ENCODE measurements around the gene BCR.

Gene BCR

DNA sequence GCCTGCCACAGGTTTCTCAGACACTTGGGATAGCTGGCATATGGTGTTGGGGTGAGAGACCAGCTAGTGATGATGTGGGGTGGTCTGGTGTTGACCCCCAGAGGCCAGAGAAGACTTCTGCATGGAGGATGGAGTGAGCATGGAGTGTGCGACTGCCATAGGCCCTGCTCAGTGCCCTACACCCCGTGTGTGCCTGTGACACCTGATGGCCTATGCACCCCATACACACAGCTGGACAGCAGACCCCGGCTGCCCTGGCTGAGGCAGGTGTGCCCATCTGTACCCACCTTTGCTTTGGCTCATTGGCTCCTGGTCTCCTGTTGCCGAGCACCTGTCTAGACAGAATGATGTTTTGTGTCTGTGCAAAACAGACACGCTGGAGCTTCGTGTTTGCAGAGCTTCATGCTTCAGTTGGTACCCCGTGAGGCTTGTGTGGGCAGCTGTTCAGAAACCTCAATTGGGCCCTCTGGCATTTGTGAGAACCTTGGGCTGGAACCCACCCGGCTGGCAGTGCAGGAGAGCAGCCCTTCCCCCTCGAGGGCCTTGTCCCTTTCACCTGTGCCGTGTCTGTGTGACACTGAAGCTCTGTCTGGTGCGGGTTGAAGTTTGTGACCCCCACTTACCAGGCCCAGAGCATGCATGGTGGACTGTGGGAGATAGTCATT, 27.6 kb downstream of the BCR start:
- DNase-seq (ENCODE audit: low spot score): no peak
- no peak for TF ChIP-seq CTCF (IDR thresholded peaks at IDR 0.05; ENCODE audit: extremely low read depth, missing control alignments)

DNA sequence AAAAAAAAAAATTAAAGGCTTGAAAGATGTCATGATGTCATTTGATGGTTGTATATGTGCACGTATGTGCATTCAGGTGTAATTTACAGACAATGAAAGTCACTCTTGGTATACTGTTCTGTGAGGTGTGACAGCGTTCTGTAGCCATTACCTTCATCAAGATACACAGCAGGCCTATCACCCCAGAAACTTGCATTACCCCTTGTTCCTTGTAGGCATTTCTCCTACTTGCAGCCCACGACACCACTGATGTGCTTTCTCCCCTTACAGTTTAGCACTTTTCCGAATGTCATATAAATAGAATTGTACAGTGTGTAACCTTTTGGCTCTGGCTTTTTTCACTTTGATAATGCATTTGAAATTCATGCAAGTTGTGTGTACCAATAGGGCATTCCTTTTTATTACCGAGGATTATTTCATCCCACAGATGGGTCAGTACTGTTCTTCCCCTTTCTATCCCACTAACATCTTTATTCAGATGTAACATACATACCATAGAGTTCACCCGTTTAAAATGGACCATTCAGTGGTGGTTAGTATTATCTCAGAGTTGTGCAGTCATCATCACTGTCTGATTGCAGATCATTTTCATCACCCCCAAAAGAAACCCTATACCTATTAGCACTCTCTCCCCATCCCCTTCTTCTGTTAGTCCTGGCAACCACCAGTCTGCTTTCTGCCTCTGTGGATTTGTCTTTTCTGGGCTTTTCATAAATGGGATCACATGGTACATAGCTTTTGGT, 30.3 kb downstream of the BCR start:
- TF ChIP-seq CTCF (IDR thresholded peaks at IDR 0.05; ENCODE audit: extremely low read depth, missing control alignments): no peak
- no peak for DNase-seq (ENCODE audit: low spot score)

DNA sequence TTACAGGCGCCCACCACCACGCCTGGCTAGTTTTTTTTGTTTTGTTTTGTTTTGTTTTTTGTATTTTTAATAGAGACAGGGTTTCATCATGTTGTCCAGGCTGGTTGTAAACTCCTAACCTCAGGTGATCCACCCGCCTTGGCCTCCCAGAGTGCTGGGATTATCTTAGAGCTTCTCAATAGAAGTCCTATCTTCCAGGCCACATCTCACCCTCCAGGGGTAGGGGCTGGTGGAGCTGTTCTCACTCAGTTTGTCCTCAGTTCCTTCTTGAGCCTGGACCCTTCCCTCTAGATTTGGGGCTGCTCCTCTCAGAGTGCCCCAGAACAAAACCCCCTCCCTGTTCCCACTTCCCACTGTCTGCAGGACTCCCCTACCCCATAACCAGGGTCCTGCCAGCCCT, 31.3 kb downstream of the BCR start:
- no peak for DNase-seq (ENCODE audit: low spot score)
- TF ChIP-seq CTCF (IDR thresholded peaks at IDR 0.05; ENCODE audit: extremely low read depth, missing control alignments): no peak

GRCh38 chr22:23212061-23213021, 32.0 kb downstream of the BCR start:
- TF ChIP-seq CTCF (IDR thresholded peaks at IDR 0.05; ENCODE audit: extremely low read depth, missing control alignments): no peak
- no peak for DNase-seq (ENCODE audit: low spot score)

DNA sequence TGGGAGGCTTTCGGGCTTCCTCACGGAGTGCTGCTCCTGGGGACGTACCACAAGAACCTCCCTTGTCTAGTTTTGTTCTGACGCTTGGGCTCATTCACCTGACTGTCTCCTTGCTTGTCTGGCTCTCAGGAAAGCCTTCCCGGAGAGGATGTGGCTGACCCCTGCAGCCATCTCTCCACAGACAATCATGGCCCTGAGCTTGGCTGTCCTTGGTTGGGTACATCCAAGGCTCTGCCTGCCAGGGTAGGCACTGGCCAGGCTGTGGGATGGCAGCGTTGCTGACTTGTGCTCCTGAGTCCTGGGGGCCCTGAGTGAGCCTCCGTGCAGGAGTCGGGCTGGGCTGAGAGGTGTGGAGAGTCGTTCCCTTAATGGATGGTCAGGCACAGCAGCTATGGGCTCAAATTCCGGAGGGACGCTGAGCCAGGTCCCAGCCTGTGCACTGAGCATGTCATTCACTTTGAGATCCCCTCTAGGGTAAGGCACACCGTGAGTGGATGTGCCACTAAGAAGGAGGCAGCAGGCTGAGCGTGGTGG, 32.8 kb downstream of the BCR start:
- no peak for TF ChIP-seq CTCF (IDR thresholded peaks at IDR 0.05; ENCODE audit: extremely low read depth, missing control alignments)
- DNase-seq (ENCODE audit: low spot score): no peak

DNA sequence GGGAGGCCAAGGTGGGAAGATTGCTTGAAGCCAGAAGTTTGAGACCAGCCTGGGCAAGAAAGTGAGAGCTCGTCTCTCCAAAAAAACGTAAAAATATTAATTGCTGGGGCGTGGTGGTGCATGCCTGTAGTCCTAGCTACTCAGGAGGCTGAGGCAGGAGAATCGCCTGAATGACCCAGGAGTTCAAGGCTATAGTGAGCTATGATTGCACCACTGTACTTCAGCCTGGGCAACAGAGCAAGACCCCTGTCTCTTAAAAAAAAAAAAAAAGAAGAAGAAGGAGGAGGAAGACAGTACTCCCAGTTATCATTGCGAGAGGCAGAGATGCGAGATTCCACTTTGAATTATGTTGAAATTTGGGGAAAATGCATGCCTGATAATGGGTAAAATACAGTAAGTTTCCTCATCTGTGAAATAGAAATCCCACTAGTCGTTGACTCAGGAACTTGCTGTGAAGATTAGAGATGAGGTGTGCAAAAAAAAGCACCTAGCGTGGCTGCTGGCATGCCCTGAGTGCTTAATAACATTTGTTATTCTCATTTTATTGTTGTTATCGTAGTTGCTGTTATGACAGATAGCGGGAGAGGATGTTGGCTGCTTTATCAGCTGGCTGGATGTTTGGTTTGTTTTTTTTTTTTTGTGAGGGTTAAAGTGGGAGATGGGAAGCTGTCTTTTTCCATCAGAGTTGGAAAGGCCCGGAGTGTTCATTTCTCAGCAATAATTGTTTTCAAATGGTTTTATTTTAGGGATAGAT, 33.4 kb downstream of the BCR start:
- TF ChIP-seq CTCF (IDR thresholded peaks at IDR 0.05; ENCODE audit: extremely low read depth, missing control alignments): no peak
- DNase-seq (ENCODE audit: low spot score): no peak

Data from GM20000 (cell line).